Measurements from ENCODE around the gene KLF4.
"Not testable (repeated sequence)": the region's sequence is repeated elsewhere in the genome, so short reads cannot be mapped to it uniquely, and the experiment has no call there.

KLF4 gene

GRCh38 chr9:107489687-107490605 lies at the start of gene KLF4:
TSS of gene KLF4 (minus strand) at chr9:107489769. CDS start at chr9:107489172, 597 bp downstream.
- DNase-seq: peak; percentile 81 to 83

DNA sequence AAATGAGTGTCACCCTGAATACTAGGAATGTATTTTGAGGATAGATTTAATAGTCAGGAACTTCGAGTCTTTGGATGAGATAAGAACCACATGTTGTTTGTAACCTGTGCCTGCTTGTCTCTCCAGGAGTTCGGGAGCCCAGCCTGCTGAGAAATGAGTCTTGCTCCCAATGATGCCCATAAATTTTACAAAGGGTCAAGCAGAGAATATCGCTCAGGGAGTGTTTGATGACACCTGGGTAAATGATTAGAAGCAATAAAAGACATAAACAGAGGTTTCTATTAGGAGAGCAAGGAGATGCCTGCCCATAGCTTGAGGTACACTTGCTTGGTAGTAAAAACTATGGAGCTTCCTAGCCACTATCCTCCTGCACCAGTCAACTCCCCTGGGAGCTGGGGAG lies 46.9 kb upstream of the KLF4 start:
- no peak for DNase-seq

DNA sequence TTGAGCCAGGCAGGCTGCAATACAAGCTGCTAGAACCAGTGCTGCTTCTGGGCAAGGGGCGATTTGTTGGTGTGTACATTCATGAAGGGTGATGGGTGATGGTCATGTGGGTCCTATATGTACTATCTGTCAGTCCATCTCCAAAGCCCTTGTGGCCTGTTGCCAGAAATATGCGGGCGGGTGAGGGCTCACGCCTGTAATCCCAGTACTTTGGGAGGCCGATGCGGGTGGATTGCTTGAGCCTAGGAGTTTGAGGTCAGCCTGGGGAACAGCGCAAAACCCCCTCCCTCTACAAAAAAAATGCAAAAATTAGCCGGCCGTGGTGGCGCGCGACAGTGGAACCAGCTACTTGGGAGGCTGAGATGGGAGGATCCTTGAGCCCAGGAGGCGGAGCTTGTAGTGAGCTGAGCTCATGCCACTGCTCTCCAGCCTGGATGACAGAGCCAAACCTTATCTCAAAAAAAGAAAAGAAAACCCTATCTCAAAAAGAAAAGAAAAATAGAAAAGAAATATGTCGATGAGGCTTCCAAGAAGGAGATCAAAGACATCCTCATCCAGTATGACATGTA lies 45.0 kb upstream of the KLF4 start:
- no peak for DNase-seq

DNA sequence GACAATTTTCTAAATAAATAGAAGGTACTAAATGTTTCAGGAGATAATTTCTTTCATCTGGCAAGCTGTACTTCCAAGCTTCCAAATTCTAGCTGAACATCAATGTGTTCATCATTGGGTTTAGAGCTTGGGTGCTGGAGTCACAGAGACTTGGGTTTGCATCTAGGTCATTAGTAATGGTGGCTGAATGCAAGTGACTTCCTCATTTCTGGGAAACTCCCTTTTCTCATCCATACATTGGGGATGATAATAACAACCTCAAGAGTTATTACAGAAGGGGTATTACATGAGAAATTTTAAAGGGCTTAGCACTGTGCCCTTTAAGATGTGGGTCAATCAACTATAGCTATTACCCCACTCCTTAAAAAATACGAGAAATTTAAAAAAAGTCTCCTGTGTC lies 41.1 kb upstream of the KLF4 start:
- DNase-seq: no peak

DNA sequence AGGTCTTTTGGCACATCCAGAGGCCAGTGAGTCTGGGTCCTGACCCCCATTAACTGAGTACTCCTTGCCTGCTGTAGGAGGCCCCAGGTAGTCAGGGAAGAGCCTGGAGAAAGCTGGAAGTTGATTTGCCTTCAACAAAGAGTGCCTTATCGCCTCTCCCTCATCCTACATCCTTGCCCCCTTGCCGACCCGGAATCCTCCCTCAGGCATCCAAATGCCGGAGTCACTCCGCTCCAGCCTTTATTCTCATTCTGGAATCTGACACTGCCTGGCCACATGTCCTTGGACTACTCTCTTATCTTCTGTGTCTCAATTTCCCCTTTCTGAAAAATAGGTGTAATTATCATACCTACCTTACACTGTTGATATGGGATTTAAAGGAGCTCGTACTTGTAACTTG lies 39.1 kb upstream of the KLF4 start:
- DNase-seq: no peak

GRCh38 chr9:107523539-107523938 lies 34.0 kb upstream of the KLF4 start:
- DNase-seq: no peak

- DNase-seq: no peak
These were observed 30.6 kb upstream of the KLF4 start for GRCh38 chr9:107520186-107520585.

GRCh38 chr9:107518037-107518807 lies 28.7 kb upstream of the KLF4 start:
- DNase-seq: no peak

GRCh38 chr9:107513464-107514100 lies 24.0 kb upstream of the KLF4 start:
- DNase-seq: no peak

GRCh38 chr9:107504585-107505455 lies 15.3 kb upstream of the KLF4 start:
- no peak for DNase-seq

DNA sequence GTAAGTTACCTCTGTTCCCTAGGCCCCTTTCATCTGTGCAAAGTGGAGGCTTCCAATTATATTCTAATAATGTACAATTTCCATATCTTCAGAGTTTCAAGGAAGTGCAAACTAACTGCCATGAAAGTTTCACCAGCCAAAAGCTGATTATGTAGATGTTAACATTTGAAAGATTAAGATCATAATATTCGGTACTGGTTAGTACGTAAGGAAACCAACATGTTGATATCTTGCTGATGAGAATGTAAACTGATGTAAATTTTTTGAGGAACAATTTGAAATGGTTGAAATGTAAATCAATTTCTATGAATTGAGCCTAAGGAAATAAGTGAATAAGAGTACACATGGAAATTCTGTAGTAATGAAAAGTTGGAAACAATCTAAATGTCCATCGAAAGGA lies 12.9 kb upstream of the KLF4 start:
- no peak for DNase-seq

GRCh38 chr9:107500421-107501200 lies 11.0 kb upstream of the KLF4 start:
- not testable (repeated sequence) for DNase-seq

- no peak for DNase-seq
These were observed 7.4 kb upstream of the KLF4 start for GRCh38 chr9:107496976-107497375.

DNA sequence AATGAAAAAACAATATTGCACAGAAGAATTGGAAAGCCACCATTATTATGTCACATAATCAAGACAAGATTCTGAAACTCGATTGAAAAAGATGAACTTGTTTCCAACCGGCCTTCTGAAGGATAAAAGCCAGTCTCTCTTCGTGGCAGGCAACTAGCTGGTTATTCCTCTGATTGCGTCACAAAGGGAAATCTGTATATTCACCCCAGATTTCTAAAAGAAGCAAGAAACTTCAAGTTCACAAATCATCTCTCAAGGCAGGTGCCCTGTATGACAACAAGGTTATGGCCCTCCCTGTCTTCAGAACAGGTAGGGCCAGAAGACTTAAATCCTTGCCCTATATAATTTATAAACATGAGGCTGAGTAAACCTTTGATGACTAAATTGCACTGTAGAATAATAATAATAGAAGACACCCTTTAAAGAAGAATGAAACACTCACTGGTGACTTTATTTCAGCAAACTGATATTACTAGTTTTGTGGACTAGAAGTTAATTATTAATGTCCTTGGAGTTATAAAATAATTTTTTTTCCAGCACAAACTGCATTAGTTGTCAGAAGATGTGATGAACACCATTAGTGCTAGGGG lies 2.9 kb upstream of the KLF4 start:
- DNase-seq: no peak

DNA sequence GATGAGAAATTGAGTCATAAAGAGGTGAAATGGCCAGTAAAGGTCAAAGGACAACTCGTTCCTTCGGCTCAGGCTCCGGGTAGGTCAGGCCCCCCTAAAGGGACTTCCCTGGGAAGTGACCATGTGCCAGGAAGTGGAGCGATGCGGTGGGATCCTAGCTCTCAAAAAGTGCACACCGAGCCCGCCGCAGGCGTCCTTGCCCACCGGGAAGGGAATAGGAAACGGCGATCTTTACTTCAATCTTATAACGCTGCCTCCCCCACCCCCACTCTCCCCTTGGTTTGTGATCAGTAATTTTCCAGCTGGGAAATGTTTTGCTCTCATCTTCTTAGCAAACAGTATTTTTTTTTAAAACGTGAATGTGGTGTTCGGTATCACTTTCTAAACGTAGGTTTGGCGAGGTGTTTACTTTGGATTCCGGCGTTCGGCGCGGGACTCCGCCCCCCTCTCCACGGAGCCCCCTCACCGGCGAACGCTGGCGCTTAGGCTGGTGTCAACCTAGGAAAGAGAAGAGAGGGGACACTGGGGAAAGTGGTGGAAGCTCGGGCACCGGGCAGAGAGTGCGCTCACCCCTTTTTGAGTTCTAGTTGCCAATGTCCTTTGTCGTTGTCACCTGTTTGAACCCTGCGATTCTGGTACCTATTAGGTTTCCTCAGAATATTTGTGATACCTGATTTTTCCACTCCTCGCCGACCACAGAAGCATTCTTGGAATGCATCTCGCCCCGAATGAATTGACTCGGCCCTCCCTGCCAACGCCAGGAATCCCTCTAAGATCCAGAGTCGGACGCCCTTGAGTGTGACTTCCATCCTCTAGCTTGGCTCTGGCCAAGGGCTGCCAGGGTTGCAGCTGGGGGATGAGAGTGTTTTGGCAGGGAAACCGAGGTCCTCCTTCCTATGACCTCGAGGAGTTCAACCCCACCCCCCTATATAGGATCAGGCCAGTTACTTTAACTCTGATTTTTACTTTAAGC lies 1.8 kb upstream of the KLF4 start:
- no peak for DNase-seq

DNA sequence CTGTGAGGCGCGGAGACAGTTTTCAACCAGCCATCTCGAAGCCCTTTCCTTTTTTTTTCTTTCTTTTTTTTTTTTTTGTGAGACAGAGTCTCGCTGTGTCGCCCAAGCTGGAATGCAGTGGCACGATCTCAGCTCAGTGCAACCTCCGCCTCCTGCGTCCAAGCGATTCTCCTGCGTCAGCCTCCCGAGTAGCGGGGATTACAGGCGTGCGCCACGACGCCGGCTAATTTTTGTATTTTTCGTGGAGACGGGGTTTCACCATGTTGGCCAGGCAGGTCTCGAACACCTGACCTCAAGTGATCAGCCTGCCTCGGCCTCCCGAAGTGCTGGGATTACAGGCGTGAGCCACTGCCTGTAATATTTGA lies 1.0 kb upstream of the KLF4 start:
- DNase-seq: peak; percentile 16 to 18

- no peak for DNase-seq
These were observed 360 bp downstream of the KLF4 start for GRCh38 chr9:107489144-107489673.

- DNase-seq: peak; percentile 36 to 42
These were observed 1.0 kb downstream of the KLF4 start for GRCh38 chr9:107488375-107489143.

All from activated T-cell treated with anti-CD3 and anti-CD28 coated beads, Interleukin-2, amount 50 U/mL, for 48 hours (primary cell).